Measurements from ENCODE around the gene MAPK6. TPM values are rescaled to one million over a fixed set of nuclear protein-coding genes. Genes with fewer than 3 reads are reported as not detected.
"Not testable (repeated sequence)": the region's sequence is repeated elsewhere in the genome, so short reads cannot be mapped to it uniquely, and the experiment has no call there.

MAPK6 gene
- total RNA-seq, 2 donors from 2014 or later, result 21.7 to 22.8 TPM

DNA sequence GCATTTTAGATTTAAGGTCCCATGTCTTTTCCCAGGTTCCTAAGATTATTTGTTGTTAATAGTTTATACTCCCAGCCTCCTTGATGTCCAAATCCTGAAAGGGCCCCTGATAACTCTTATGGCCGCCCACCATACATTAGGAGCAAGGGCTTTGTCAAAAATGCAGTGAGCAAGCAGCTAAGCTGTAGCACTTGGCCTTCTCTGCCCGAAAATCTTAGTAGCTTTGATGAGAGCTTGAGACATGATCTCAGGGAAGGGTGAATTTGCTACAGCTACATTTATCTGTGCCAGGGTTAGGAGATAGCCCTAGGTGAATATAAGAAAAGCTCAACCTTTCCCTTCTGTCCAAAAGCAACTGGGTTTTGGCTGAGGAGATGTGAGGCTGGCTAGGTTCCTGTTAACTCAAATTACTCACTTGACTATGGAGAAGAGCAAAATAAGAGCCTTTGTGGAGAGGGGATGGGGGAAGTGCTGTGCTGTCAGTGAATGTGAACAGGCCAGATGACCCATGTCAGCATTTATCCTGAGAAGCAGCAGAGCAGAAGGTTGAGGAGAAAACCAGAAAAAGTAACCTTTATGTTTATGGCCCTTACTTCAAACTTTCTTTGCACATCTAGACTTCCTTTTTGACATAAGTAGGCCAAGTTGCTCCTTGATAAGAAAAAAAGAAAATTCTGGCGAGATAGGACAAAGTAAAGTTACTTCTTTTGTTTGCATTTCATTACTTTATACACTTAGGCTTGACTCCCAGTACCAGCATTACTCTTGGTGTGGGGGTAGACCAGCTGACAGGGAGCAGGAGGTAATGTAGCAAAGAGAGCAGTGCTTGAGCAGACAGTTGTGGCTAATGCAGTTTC is 21.1 kb downstream of the MAPK6 start:
- Mint-ChIP-seq H3K4me3 (peak overlapping the region in 1 of 2 donors; percentile 42), H3K27me3 (ENCODE audit: low read depth) (no peaks in the 10 kb centered on the region), H3K27ac (peak overlapping the region; percentile 56), H3K4me1 (ENCODE audit: low read depth) (peaks cover 57% of the 10 kb centered on the region), H3K9me3 (no peaks in the 10 kb centered on the region), H3K36me3 (ENCODE audit: insufficient read depth in 2 of 2) (peaks cover 0 to 3% of the 10 kb centered on the region in 2 donors)
- DNase-seq, result no peak
- no peak for ATAC-seq (replicated peaks in 1 of 2)

DNA sequence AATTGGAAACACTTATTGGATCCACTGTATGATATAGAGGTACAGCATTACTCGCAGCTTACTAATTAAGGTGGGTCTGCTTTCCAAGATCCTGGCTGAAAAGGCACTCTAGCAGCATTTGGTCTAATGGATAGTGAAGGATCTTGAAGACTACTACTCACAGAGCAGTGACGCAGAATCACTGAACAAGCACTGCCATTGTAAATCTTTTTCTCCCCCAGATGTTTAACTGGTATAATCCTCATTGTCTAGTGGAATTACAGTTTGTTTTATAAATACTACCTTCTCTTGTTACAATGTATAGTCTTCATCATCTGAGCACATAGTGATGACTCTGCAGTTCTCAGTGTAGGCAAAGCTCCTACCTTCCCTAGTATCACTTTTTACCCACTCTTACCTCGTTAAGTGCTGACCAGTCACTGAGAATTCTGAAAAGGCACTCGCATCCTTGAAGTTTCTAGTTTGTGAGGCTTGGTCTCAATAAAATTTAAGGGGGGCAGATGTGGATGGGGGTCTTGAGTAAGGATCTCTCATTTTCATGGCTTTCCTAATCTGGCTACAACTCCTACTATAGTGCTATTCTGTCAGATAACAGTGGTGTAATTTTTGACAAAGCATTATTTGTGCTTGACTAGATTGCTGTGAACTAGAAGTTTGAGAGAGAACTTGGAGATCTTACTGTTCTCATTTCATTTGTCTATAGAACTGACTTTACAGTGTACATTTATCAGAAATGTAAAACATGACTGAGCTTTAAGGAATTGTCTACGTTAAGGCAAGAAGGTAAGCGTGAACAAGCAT is 23.2 kb downstream of the MAPK6 start:
- Mint-ChIP-seq H3K36me3 (ENCODE audit: insufficient read depth in 2 of 2) (peaks cover 2 to 6% of the 10 kb centered on the region in 2 donors), H3K4me1 (ENCODE audit: low read depth) (peaks cover 72% of the 10 kb centered on the region), H3K27ac (peak overlapping the region; percentile 69), H3K4me3 (no peak overlapping the region), H3K9me3 (no peaks in the 10 kb centered on the region), H3K27me3 (ENCODE audit: low read depth) (no peaks in the 10 kb centered on the region)
- no peak for DNase-seq
- no peak for ATAC-seq (replicated peaks in 1 of 2)

DNA sequence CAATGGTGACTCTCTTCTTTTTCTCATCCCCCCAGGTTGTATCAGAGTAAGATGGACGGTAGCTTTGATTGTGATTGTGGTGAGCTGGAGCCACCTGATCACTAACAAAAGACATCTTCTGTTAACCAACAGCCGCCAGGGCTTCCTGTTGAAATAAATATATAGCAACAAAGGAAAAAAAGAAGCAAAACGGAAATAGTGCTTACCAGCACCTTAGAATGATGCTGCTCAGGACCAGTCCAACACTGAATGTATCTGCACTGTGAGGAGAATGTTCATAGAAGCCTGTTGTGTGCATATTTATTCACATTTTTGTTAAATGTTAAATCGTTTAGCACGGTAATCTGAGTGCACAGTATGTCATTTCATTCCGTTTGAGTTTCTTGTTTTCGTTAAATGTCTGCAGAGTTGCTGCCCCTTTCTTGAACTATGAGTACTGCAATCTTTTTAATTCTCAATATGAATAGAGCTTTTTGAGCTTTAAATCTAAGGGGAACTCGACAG is 26.8 kb downstream of the MAPK6 start:
- Mint-ChIP-seq H3K36me3 (ENCODE audit: insufficient read depth in 2 of 2) (peaks cover 5 to 12% of the 10 kb centered on the region in 2 donors), H3K4me3 (peak overlapping the region; percentile 82 to 85), H3K27ac (peak overlapping the region; percentile 97), H3K4me1 (ENCODE audit: low read depth) (peaks cover 45% of the 10 kb centered on the region)
- peak; percentile 15 to 22 for DNase-seq
- not testable (repeated sequence) for H3K9me3 Mint-ChIP-seq; H3K27me3 Mint-ChIP-seq (ENCODE audit: low read depth)
- peak; percentile 70 to 79 for ATAC-seq (replicated peaks in 1 of 2)

DNA sequence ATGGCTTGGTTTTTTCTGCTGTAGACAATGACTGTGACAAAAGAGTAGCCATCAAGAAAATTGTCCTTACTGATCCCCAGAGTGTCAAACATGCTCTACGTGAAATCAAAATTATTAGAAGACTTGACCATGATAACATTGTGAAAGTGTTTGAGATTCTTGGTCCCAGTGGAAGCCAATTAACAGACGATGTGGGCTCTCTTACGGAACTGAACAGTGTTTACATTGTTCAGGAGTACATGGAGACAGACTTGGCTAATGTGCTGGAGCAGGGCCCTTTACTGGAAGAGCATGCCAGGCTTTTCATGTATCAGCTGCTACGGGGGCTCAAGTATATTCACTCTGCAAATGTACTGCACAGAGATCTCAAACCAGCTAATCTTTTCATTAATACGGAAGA is 27.5 kb downstream of the MAPK6 start:
- Mint-ChIP-seq H3K4me3 (peak overlapping the region; percentile 82 to 85), H3K4me1 (ENCODE audit: low read depth) (peaks cover 41% of the 10 kb centered on the region), H3K27ac (peak overlapping the region; percentile 97), H3K36me3 (ENCODE audit: insufficient read depth in 2 of 2) (peaks cover 5 to 12% of the 10 kb centered on the region in 2 donors)
- not testable (repeated sequence) for H3K27me3 Mint-ChIP-seq (ENCODE audit: low read depth); DNase-seq; ATAC-seq (replicated peaks in 1 of 2); H3K9me3 Mint-ChIP-seq

DNA sequence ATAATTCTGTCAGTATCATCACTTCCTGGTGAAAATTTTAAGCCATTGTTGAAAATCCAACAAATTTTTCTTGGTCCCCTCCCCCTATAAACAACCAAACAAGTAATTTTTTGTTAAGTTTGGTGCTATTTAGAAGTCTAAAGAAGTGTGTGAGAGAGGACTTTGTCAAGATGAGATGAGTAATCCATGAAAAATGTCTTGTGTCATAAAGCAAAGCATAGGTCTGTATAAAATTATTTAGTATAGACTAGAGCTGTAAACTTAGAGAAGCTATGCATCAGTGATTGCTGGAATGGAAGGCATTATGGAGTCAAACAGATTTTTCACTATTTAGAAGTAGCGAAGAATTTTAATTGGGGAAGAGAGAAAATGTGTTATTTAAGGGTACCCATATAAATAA is 31.4 kb downstream of the MAPK6 start:
- H3K4me3 Mint-ChIP-seq, result no peak overlapping the region
- no peak overlapping the region for H3K27ac Mint-ChIP-seq

DNA sequence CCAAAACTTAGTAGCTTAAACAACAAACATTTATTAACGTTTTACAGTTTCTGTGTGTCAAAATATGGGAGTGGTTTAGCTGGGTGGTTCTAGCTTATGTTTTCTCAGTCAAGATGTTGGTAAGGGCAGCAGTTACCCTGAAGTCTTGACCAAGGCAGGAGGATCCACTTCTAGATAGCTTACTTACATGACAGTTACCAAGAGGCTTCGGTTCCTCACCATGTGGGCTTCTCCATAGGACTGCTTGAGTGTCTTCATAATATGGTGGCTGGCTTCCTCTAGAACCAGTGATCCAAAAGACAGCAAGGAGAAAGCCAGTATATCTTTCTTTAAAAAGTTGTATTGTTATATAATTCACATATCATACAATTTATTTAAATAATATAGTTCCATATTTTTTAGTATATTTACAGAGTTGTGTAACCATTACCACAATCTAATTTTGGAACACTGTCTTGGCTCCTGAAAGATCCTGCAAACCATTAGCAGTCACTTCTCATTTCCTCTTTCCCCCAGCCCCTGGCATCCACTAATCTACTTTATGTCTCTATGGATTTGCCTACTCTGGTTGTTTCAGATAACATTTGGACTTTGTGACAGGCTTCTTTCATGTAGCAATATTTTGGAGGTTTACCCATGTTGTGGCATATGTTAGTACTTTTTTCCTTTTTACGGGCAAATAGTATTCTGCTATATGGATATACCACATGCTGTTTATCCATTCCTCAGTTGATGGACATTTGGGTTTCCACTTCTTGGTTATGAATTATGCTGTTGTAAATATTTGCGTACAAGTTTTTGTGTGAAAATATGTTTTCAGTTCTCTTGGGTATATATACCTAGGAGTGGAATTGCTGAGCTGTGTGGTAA is 33.3 kb downstream of the MAPK6 start:
- no peaks in the 10 kb centered on the region for H3K27me3 Mint-ChIP-seq (ENCODE audit: low read depth)
- H3K36me3 Mint-ChIP-seq (ENCODE audit: insufficient read depth in 2 of 2), result peaks cover 3 to 15% of the 10 kb centered on the region in 2 donors
- ATAC-seq (replicated peaks in 1 of 2) (no peak), DNase-seq (no peak)
- H3K4me3 Mint-ChIP-seq, result no peak overlapping the region
- no peak overlapping the region for H3K27ac Mint-ChIP-seq
- no peaks in the 10 kb centered on the region for H3K4me1 Mint-ChIP-seq (ENCODE audit: low read depth)
- H3K9me3 Mint-ChIP-seq, result no peaks in the 10 kb centered on the region

More for the DNA sequence above, 31.4 kb downstream of the MAPK6 start:
- Mint-ChIP-seq H3K27me3 (ENCODE audit: low read depth) (no peaks in the 10 kb centered on the region), H3K4me1 (ENCODE audit: low read depth) (peaks cover 14% of the 10 kb centered on the region), H3K9me3 (no peaks in the 10 kb centered on the region), H3K36me3 (ENCODE audit: insufficient read depth in 2 of 2) (peaks cover 5 to 19% of the 10 kb centered on the region in 2 donors)
- ATAC-seq (replicated peaks in 1 of 2) (no peak), DNase-seq (no peak)

DNA sequence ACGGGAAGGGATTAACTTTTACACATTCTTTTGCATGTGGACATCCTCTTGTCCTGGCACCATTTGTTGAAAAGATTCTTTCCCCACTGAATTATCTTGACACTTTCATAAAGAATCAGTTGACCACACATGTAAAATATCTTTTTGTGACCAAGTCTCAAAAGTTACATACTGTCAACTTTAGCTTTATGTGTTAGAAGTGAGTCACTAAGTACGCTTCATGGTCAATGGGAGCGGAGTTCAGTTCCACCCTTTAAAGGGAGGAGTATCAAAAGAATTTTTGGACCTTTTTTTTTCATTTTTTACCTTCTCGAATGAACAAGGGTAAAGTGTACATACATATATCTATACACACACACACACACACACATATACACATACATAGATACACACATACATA is 35.4 kb downstream of the MAPK6 start:
- no peak for ATAC-seq (replicated peaks in 1 of 2)
- H3K27me3 Mint-ChIP-seq (ENCODE audit: low read depth), result no peaks in the 10 kb centered on the region

DNA sequence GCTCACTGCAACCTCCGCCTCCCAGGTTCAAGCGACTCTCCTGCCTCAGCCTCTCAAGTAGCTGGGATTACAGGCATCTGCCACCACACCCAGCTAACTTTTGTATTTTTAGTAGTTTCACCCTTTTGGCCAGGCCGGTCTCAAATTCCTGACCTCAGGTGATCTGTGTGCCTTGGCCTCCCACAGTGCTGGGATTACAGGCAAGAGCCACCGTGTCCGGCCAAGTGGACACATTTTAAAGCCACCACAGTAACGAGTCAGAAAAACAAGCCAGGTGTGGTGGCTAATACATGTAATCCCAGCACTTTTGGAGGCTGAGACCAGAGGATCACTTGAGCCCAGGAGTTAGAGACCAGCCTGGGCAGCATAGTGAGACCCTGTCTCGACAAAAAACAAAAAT is 35.8 kb downstream of the MAPK6 start:
- not testable (repeated sequence) for ATAC-seq (replicated peaks in 1 of 2); DNase-seq; H3K27me3 Mint-ChIP-seq (ENCODE audit: low read depth); H3K4me1 Mint-ChIP-seq (ENCODE audit: low read depth); H3K9me3 Mint-ChIP-seq; H3K27ac Mint-ChIP-seq; H3K4me3 Mint-ChIP-seq
- peaks cover 0 to 12% of the 10 kb centered on the region in 2 donors for H3K36me3 Mint-ChIP-seq (ENCODE audit: insufficient read depth in 2 of 2)

More for the DNA sequence above, 35.4 kb downstream of the MAPK6 start:
- no peaks in the 10 kb centered on the region for H3K9me3 Mint-ChIP-seq
- H3K27ac Mint-ChIP-seq, result no peak overlapping the region
- peaks cover 0 to 12% of the 10 kb centered on the region in 2 donors for H3K36me3 Mint-ChIP-seq (ENCODE audit: insufficient read depth in 2 of 2)
- H3K4me3 Mint-ChIP-seq, result no peak overlapping the region
- no peaks in the 10 kb centered on the region for H3K4me1 Mint-ChIP-seq (ENCODE audit: low read depth)
- DNase-seq, result no peak

DNA sequence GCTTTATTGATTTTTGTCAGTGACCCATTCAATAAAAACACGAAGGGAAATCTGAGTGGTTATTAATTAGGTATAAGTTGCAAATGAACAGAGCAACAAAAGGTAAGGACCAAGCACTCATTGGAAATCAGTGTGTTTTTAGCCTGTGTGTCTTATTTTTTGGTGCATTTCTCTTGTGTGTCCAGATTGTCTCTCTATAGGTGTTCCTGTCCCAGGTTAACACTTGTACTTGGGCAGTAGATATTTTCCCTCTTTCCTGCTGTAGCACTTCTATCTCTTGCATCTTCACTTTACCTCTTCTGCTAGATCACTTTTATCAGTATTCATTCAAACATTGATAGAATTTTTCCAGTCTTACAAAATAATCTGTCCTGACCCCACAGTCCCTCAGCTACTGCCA is 37.0 kb downstream of the MAPK6 start:
- DNase-seq (no peak), ATAC-seq (replicated peaks in 1 of 2) (no peak)
- Mint-ChIP-seq H3K36me3 (ENCODE audit: insufficient read depth in 2 of 2) (peaks cover 0 to 8% of the 10 kb centered on the region in 2 donors), H3K4me1 (ENCODE audit: low read depth) (no peaks in the 10 kb centered on the region), H3K9me3 (no peaks in the 10 kb centered on the region), H3K27me3 (ENCODE audit: low read depth) (no peaks in the 10 kb centered on the region), H3K27ac (no peak overlapping the region), H3K4me3 (no peak overlapping the region)

DNA sequence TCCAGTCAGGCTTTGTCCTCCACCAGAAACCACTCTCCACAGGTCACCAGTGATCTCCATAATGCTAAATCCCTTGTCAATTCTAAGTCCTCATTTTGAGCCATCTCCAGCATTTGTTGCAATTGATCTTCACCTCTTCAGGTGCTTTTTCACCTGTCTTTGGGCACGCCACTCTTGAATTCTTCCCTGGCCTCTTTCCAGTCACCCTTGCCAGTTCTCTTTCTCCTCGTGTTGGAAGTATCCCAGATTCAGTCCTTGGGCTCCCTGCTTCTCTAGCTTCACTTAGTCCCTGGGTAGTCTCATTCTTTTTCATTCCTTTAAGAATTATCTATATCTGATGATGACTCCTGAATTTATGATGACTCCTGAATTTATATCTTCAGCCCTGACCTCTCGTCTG is 37.5 kb downstream of the MAPK6 start:
- H3K4me3 Mint-ChIP-seq, result no peak overlapping the region
- H3K27me3 Mint-ChIP-seq (ENCODE audit: low read depth), result no peaks in the 10 kb centered on the region
- DNase-seq (no peak), ATAC-seq (replicated peaks in 1 of 2) (no peak)
- H3K36me3 Mint-ChIP-seq (ENCODE audit: insufficient read depth in 2 of 2), result peaks cover 0 to 8% of the 10 kb centered on the region in 2 donors
- H3K27ac Mint-ChIP-seq, result no peak overlapping the region
- H3K4me1 Mint-ChIP-seq (ENCODE audit: low read depth), result no peaks in the 10 kb centered on the region
- H3K9me3 Mint-ChIP-seq, result no peaks in the 10 kb centered on the region

DNA sequence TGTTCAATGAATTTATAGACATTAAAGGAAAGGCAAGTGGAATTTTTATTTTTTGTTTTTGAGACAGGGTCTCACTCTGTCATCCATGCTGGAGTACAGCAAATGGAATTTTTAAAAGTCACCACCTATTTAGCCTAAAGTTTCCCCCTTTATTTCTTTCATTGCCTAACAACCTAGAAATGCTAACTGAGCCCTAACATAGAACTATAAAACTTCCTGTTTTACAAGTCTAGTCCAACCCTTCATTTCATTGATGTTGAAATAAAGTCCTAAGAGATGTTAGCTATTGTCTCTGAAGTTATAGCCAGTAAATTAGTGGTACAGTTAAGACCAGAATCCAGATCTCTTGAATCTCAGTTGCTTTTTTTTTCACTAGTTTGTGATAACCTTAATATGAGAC is 39.0 kb downstream of the MAPK6 start:
- DNase-seq, result no peak
- Mint-ChIP-seq H3K27ac (no peak overlapping the region), H3K36me3 (ENCODE audit: insufficient read depth in 2 of 2) (peaks cover 0 to 10% of the 10 kb centered on the region in 2 donors), H3K4me1 (ENCODE audit: low read depth) (no peaks in the 10 kb centered on the region), H3K9me3 (no peaks in the 10 kb centered on the region), H3K4me3 (no peak overlapping the region), H3K27me3 (ENCODE audit: low read depth) (no peaks in the 10 kb centered on the region)
- ATAC-seq (replicated peaks in 1 of 2), result no peak

DNA sequence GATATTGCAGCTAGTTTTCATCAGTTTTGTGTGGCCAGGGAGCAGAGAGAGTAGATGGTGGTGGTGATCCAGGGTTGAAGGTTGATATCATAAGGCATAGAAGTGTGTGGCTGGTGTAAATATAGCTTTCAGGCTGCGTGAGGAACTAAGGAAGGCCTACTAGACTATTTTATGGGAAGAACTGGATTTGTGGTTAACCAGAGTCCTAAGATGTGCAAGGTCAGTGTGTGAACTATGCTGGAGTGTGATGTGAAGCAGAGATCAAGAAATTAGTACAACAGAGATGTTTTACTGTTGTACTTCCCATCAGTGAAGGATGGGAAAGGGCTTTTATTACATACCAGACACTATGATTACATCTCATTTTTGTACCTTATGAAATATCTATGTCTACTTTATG is 41.5 kb downstream of the MAPK6 start:
- no peaks in the 10 kb centered on the region for H3K27me3 Mint-ChIP-seq (ENCODE audit: low read depth)
- peaks cover 2 to 14% of the 10 kb centered on the region in 2 donors for H3K36me3 Mint-ChIP-seq (ENCODE audit: insufficient read depth in 2 of 2)
- no peaks in the 10 kb centered on the region for H3K9me3 Mint-ChIP-seq
- H3K27ac Mint-ChIP-seq, result peak overlapping the region; percentile 23
- DNase-seq (no peak), ATAC-seq (replicated peaks in 1 of 2) (no peak)
- no peaks in the 10 kb centered on the region for H3K4me1 Mint-ChIP-seq (ENCODE audit: low read depth)
- no peak overlapping the region for H3K4me3 Mint-ChIP-seq

All from activated T-cell treated with anti-CD3 and anti-CD28 coated beads, Interleukin-2, amount 50 U/mL, for 72 hours (primary cell).